GM12872 (cell line): Measurements from ENCODE around the gene SAMD14.

Source experiments
- TF ChIP-seq, protein P1 (sequence below): IDR thresholded peaks from 3 replicates; pipeline ENCODE4 v1.5.1; 2011; ENCODE audit warnings: low read depth, mild to moderate bottlenecking, low read length, moderate library complexity; ENCODE audit not compliant: insufficient read depth

Gene SAMD14

DNA sequence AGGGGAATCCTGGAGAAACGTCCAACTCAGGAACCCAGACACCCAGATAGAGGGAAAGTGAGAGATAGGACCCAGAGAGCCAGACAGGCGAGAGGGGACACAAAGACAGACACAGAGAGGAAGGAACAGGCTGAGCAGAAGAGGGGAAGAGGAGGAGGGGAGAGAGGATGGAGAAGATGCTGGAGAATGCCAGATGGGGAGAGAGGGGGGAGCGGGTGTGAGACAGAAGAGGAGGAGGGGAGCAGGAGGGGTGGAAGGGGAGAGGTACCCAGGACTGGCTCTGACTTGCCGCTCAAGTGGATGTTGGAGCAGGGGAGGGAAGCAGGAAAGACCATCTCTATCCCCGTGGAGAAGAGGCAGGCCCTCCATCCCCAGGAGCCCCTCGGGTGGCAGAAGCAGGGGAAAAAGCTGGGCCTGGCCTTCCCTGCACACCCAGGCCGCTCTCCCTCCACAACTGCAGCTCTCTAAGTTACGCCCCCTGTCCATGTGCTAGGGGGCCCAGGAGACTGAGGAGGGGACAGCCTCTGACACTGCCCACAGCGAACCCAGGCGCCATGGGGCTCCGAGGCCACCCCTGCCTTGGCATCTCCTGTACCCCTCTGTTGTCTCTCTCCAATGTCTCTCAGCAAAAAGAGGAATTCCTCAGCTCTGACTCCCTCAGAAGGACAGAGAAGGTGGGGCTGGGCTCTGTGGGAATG lies 15.7 kb upstream of the SAMD14 start:
- TF ChIP-seq, protein P1, sequence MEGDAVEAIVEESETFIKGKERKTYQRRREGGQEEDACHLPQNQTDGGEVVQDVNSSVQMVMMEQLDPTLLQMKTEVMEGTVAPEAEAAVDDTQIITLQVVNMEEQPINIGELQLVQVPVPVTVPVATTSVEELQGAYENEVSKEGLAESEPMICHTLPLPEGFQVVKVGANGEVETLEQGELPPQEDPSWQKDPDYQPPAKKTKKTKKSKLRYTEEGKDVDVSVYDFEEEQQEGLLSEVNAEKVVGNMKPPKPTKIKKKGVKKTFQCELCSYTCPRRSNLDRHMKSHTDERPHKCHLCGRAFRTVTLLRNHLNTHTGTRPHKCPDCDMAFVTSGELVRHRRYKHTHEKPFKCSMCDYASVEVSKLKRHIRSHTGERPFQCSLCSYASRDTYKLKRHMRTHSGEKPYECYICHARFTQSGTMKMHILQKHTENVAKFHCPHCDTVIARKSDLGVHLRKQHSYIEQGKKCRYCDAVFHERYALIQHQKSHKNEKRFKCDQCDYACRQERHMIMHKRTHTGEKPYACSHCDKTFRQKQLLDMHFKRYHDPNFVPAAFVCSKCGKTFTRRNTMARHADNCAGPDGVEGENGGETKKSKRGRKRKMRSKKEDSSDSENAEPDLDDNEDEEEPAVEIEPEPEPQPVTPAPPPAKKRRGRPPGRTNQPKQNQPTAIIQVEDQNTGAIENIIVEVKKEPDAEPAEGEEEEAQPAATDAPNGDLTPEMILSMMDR, result no peak

DNA sequence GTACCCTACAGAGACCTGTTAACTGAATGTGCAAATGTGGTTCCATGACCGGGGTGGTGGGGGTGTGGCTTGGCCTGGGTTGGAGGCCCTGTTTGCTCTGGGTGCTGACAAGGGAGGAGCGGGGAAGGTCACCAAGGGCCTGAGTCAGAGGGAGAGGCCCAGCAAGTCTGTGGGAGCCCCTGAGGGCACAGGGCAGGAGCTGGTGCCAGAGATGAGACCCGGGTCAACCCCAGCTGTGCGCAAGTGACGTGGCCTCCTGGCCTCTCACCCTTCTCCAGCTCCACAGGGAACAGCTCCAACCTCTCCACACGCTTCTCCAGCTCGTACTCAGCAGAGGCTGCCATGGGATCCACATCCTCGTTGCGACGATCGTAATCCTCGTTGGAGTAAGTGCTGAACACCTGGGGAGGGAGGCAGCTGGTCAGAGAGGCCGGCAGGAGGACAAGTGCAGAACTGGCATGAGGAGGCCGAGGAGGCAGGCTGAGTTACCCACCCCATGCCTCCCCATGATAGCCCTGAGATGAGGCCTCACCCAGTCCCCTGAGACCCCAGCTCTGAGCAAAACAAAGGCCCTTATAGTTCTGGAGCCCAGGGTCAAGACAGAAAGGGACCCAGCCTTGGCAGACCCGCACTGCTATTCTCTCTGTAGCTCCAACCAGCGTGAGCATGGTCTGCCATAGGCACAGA lies 15.0 kb upstream of the SAMD14 start:
- TF ChIP-seq, protein P1, result no peak

DNA sequence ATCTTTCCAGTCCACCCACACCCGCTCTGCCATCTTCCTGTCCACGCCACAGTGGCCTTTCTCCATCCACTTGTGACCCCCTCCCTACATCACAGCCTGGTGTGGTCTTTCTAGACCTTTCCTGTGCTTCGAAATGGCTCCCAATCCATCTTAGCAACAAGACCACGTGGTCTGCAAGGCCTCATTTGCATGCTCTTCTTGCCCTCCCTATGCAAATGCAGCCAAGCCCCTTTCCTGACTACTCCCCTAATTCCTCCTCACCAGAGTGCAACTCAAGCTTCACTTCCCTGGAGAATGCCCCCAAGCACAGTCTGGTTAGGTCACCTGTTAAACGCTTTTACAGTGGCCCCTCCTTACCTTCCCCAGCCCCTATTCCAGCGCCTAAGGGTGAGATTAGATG lies 14.4 kb upstream of the SAMD14 start:
- TF ChIP-seq, protein P1, result no peak

GRCh38 chr17:50143461-50144176 lies 13.7 kb upstream of the SAMD14 start:
- TF ChIP-seq, protein P1, result no peak

GRCh38 chr17:50141745-50142110 lies 11.8 kb upstream of the SAMD14 start:
- TF ChIP-seq, protein P1, result no peak

DNA sequence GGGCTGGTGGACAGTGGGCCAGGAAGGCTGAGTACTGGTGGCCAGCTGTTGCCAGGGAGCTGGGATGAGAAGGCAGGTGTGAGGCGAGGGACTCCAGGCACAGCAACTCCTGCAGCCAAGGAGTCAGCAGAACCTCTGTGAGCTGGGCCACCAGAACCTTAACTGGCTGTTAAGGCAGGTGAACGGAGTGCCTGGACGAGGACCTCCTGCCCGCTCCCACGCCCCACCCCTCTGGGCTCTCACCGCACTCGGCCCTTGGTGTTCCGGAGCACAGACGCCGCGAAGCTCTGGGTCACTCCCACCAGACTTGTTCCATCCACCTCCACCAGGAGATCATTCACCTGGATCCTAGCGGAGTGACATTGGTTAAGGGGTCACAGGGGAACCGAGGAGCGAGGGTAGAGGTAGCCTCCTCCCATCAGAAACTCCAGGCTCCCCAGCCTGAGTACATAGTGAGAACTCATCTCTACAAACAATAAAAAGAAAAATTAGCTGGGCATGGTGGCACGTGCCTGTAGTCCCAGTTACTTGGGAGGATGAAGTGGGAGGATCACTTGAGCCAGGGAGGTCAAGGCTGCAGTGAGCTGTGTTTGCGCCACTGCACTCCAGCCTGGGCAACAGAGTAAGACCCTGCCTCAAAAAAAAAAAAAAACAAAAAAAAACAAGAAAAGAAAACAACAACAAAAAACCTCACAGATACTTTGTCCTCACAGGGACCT lies 11.2 kb upstream of the SAMD14 start:
- TF ChIP-seq, protein P1, result no peak
